NK-92 (cell line): ENCODE data around the gene ALG9.

Experiments used
- DNase-seq: peaks from one replicate; lab custom pipeline; 2025; ENCODE audit not compliant: unreplicated experiment; lab: John Stamatoyannopoulos, UW

ALG9 gene

DNA sequence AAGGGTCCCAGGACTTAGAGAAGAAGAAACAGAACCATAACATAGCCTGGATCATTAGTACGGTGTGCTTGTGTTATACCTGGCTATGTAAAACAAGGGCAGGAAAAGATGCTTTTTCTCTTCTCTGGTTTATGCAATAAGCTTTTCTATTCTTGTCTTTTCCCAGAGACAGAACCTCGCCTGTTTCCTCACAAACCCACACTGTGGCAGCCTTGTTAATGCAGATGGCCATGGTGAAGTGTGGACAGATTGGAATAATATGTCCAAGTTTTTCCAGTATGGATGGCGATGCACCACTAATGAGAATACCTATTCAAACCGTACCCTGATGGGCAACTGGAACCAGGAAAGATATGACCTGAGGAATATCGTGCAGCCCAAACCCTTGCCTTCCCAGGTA lies 10.8 kb upstream of the ALG9 start:
- DNase-seq = no peak

- DNase-seq = no peak
These were observed 8.2 kb upstream of the ALG9 start for GRCh38 chr11:111879637-111879960.

GRCh38 chr11:111878849-111879636 lies 7.7 kb upstream of the ALG9 start, which contains the start of the genes CFAP68 and FDXACB1:
TSS of gene CFAP68 (plus strand) at chr11:111879541. CDS start at chr11:111879561, 20 bp downstream.
TSS of gene FDXACB1 (minus strand) at chr11:111879165. CDS start at chr11:111879132, 33 bp downstream.
- peak; percentile 93 for DNase-seq

GRCh38 chr11:111878385-111878848 lies 7.0 kb upstream of the ALG9 start:
- DNase-seq = no peak

- DNase-seq = no peak
These were observed 346 bp upstream of the ALG9 start for GRCh38 chr11:111871693-111872161.

DNA sequence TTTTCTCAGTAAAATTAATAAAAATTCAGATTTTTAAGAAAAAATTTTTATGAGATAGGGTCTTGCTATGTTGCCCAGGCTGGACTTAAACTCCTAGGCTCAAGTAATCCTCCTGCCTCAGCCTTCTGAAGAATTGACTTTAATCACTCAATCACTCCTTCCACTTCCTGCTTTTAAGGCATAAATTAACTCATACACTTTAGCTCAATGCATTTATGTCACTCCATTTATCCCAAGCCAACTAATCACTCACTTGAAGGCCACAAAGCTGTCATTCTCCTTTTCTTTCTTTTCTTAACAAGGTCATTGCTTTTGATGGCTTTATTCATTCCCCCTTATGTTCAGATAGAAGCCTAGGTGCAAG lies 877 bp downstream of the ALG9 start:
- no peak for DNase-seq

DNA sequence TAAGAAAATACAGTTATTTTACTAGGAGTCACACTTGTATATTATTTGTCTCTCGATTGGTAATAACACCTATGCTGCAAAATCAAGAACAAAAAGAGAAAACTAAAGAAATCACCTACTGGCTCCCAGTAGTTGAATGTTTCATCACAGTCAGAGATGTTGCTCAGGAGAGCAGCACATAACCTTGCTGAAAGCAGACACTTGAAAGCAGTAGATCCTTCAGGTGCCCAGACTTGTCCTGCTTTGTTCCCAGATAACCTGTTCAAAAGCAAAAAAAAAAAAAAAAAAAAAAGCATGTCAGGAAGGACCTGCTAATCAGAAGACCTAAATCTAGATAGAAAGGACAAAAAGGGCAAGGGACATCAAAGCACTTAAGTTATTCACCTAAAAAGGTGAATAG lies 1.3 kb downstream of the ALG9 start:
- DNase-seq = no peak

- DNase-seq = no peak
These were observed 11.1 kb downstream of the ALG9 start for GRCh38 chr11:111860257-111860656.

DNA sequence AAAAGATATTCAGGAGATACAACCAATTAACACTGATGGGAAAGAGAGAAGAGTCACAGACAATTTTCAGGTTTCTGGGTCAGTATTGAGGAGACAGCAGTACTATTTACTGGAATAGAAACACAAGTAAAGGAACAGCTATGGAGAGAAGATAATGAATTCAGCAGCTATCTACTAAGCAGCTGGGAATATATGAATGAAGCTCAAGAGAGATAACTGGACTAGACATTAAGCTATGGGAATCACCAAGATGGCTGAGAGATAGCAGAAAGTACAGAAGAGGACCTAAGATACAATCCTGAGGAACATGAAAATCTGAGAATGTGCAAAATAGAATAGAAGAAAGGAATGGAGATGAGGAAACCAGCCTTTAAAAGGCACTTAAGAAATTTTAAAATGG lies 15.9 kb downstream of the ALG9 start:
- DNase-seq = no peak

GRCh38 chr11:111852103-111852502 lies 19.3 kb downstream of the ALG9 start:
- DNase-seq = no peak

- no peak for DNase-seq
These were observed 19.7 kb downstream of the ALG9 start for GRCh38 chr11:111851636-111852035.

GRCh38 chr11:111851067-111851466 lies 20.3 kb downstream of the ALG9 start:
- no peak for DNase-seq

GRCh38 chr11:111849631-111850030 lies 21.8 kb downstream of the ALG9 start:
- no peak for DNase-seq

DNA sequence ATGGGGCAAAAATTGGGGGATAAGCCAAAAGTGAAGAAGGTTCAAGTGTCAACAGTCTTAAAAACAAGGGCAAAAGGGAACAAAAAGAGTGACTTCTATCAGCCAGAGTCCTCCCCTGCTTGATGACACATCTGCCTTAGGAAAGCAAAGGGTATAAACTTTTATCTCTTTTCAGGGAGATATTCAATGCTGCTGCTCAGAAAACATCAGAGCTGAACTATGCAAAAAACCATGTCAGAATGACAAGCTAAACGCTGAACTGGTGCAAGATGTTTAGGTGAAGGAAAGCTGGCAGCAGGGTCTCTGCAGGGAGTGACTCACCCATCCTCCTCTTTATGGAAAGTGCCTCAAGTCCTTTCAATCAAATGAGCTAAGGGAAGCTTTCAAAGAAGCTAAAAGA lies 24.7 kb downstream of the ALG9 start:
- no peak for DNase-seq

- no peak for DNase-seq
These were observed 25.3 kb downstream of the ALG9 start for GRCh38 chr11:111846063-111846462.

GRCh38 chr11:111845276-111846028 lies 25.9 kb downstream of the ALG9 start:
- DNase-seq = no peak

- no peak for DNase-seq
These were observed 27.7 kb downstream of the ALG9 start for GRCh38 chr11:111843661-111844060.

DNA sequence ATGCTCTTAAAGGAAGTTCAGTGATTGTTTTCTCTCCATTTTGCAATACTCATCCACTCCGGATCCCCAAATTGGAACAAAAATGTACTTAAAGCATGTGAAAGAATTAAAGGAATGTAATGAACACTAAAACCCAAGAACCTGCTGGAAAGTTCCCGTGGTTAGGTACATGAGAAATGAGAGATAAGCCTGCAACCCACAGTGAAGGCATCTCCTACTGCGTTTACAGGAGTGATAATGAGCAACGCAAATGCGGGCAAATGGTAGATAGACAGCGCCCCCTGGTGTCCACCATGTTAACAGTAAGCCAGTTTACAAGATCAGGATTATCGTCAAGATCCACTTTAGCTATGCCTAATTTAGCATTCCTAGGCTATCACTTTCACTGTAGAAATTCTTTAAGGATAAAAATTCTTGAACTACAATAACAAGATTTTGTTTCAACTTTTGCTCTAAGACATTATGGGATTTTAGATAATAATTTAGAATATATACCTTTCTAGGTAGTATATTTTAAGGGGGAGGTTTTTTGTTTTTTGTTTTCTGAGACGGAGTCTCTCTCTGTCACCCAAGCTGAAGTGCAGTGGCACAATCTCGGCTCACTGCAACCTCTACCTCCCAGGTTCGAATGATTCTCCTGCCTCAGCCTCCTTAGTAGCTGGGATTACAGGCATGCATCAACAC lies 29.9 kb downstream of the ALG9 start:
- DNase-seq = peak; percentile 12

GRCh38 chr11:111840143-111840542 lies 31.2 kb downstream of the ALG9 start:
- no peak for DNase-seq

DNA sequence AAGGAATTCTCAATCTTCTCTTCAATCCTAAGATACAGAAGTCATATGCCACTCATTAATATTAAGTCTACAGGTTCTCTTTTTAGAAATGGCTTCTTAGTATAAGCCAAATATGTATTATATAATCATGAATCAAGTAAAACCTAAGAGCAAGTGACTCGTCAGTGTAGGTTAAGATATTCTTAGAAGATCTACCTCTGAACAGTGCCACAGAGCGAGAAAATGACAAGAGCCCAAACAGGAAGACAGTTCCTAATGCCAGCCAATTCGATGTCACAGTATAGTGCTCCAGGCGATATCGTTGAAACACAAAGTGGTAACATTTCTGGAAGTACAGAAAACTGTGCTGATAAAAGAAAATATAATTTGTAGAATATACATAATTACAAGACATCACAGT lies 33.3 kb downstream of the ALG9 start:
- no peak for DNase-seq

DNA sequence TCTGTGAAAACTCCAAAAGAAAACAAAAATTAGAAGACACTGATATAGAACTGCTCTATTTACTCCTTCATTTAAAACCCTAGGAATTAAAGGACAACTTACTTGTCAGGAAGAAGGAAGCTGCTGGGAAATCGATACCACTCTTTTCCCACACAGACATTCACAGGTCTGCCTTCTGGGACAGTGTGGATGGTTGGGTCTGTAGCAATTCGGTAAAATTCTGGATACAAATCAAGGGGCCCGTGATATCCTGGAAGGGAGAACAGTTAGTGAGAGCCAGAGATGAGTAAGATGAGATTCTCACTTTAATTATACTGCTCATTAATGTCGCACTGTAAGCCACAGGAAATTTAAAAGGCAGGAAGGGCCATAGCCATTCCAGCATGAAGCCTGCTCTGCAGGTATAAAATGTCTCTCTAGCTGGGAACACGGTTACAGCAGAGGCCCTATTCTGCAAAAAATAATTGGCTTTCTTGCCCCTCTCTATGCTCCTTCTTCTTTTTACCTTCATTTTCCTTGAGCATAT lies 34.0 kb downstream of the ALG9 start:
- DNase-seq = no peak
